Measurements from ENCODE around the gene ZNF236.
"Not testable (repeated sequence)": the region's sequence is repeated elsewhere in the genome, so short reads cannot be mapped to it uniquely, and the experiment has no call there.

The ZNF236 gene

GRCh38 chr18:76988827-76989646 lies 166.7 kb downstream of the ZNF236 start:
- no peak for DNase-seq (ENCODE audit: low spot score)

DNA sequence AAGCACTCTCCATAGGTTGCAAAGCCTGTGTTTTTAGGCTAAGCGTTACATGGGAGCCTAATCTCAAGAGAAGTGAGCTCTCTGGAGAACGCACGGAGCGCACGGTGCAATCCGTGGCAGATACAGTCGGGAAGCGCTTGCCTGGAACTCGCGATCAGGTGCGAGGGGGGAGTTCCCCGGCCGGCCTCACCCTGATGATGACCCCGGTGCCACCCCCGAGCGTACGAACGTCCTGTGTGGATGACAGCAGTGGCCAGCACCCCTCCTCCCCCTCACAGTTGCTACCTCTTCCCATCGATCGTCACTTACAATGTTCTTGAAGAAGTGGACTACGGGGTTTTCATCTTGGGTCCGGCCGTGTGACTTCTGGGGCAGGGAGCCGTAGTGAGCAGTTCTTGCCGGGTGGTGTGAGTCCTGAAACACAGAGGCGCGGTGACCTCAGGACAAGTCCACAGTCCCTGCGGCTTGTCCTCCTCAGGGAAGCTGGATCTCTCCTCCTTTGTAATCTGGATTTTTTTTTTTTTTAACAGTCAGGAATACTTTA lies 167.4 kb downstream of the ZNF236 start:
- DNase-seq (ENCODE audit: low spot score) = no peak

DNA sequence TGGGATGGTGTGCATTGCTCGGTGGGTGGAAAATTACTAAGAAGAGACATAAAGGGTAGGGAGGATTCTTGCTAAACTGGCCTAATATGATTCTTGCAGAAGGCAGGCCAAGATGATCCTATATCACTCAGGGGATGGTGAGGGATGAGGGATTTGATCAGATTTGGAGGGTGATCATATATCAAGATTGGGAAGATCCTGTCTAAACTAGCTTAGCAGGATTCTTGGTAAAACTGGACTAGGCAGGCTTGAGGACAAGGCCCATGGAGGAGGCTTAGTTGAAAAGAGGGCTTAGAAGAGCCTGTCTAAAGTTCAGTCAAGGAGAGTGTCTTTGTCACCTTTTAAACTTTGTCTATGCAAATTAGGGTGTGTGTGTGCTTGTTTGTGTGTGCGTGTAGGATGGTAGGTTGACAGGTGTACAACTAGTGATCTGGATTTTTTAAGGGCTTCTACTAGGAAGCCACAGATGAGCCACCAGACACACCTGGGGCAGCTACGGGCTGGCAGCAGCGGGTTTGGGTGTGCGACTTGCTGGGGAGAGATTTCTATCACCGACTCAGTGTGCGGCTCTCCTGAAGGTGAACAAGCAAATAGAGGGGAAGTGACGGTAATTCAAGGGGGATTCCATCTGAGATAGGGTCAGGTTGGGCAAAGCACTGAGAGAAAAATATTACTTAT lies 168.1 kb downstream of the ZNF236 start:
- not testable (repeated sequence) for DNase-seq (ENCODE audit: low spot score)

GRCh38 chr18:76991021-76991688 lies 168.8 kb downstream of the ZNF236 start:
- DNase-seq (ENCODE audit: low spot score) = no peak

GRCh38 chr18:76992226-76993084 lies 170.1 kb downstream of the ZNF236 start:
- DNase-seq (ENCODE audit: low spot score) = no peak

GRCh38 chr18:76993085-76993382 lies 170.7 kb downstream of the ZNF236 start:
- no peak for DNase-seq (ENCODE audit: low spot score)

- no peak for DNase-seq (ENCODE audit: low spot score)
Measured at GRCh38 chr18:76993573-76993972, 171.2 kb downstream of the ZNF236 start.

- no peak for DNase-seq (ENCODE audit: low spot score)
Measured at GRCh38 chr18:76994086-76994654, 171.8 kb downstream of the ZNF236 start.

DNA sequence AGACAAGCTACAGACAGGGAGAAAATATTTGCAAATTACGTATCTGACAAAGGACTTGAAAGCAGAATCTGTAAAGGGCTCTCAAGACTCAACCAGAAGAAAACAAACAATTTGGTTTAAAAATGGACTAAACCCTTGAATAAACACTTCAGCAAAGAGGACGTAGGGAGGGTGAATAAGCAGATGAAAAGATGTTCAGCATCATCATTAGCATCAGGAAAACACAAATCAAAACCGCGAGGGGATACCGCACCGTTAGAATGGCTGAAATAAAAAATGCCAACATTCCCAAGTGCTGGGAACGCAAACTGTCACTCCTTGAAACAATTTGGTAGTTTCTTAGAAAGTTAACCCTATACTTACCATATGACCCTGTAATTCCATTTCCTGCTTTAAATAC lies 173.5 kb downstream of the ZNF236 start:
- no peak for DNase-seq (ENCODE audit: low spot score)

- no peak for DNase-seq (ENCODE audit: low spot score)
Measured at GRCh38 chr18:76996429-76996828, 174.1 kb downstream of the ZNF236 start.

DNA sequence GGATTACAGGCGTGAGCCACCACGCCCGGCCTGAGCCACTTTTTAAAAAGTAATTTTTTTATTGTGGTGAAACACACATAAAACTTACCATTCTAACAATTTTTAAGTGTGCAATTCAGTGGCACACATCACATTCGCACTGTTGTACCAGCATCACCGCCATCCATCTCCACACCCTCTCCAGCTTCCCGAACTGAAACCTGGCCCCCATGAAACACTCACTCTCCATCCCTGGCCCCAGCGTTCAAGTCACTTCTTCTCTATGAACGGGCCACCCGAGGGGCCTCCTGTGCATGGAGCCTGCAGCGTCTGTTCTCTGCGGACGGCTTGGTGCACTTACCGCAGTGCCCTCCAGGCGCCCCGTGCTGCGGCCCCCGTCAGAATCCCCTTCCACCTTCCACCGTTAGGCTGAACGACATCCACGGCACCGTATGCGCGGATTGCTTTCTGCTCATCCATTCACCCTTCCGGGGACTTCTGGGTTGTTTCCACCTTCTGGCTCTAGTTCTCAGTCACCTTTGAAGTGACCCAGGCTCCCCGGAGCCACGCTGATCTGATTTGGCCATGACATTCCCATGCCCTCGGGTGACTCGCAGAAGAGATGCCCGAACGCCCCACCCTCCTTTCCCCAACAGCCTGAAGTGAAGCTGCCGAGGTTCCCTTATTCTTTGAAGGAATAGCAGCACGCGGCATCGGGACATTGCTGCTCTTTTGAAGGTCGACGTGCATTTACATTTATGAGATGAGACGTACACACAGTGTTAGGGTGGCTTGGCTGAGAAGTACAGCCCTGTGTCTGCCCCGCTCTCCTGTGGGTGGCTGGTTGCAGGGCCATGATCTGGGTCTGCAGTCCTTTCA lies 175.8 kb downstream of the ZNF236 start:
- DNase-seq (ENCODE audit: low spot score) = no peak

GRCh38 chr18:76999077-76999476 lies 176.7 kb downstream of the ZNF236 start:
- no peak for DNase-seq (ENCODE audit: low spot score)

GRCh38 chr18:77000527-77000926 lies 178.2 kb downstream of the ZNF236 start:
- peak; percentile 32 for DNase-seq (ENCODE audit: low spot score)

DNA sequence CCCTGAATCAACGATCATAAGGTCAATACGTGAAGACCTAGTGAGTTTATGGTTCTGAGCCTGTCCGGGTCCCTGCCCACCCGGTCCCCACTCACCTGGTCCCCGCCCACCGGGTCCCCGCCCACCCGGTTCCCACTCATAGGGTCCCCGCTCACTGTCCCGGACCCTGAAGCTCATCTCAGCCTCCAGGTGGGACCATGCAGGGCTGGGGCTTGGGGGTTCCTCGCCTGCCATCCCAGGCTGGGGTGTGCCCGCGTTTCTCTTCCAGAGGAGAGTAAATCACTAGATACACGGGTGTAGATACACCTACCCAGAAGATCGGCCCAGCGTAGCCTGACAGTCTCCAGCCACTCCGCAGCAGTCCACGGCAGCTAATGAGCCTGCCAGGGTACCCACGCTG lies 178.7 kb downstream of the ZNF236 start:
- DNase-seq (ENCODE audit: low spot score) = no peak

- no peak for DNase-seq (ENCODE audit: low spot score)
Measured at GRCh38 chr18:77001979-77002378, 179.6 kb downstream of the ZNF236 start.

DNA sequence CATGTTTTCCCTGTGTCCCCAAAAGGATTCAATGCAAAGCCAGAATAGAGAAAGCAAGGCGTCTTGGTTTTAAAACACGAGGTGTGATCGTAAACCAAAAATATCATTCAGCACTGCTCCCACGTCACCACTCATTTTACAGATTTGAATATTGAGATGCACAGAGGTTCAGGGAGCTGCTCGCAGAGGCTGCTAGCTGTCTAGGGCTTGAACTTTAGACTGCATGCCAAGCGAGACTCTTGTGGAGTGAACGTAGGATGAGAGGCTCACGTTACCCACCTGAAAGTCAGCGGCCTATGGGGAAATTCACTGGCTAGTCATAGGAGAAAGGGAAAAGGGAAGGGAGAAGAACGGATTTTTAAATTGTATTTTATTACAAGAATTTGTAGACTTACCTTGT lies 180.1 kb downstream of the ZNF236 start:
- no peak for DNase-seq (ENCODE audit: low spot score)

DNA sequence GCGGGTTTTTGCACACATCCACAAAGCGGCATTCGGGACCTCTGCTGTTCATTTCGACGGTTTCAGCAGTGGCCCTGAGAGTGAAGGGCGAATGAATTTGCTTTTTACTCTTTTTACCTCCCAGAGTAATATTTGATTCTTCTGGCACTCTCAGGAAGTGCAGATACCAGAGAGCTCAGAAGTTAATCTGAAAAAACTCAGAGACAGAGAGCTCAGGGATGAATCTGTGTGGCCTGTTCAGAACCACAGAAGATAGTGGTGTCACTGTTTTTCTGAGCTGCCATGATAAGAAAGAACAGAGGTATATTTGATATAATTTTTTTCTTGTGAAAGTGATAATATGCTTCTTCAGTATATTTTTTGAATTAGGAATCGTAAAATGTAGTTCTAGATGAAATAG lies 181.0 kb downstream of the ZNF236 start:
- DNase-seq (ENCODE audit: low spot score) = no peak

DNA sequence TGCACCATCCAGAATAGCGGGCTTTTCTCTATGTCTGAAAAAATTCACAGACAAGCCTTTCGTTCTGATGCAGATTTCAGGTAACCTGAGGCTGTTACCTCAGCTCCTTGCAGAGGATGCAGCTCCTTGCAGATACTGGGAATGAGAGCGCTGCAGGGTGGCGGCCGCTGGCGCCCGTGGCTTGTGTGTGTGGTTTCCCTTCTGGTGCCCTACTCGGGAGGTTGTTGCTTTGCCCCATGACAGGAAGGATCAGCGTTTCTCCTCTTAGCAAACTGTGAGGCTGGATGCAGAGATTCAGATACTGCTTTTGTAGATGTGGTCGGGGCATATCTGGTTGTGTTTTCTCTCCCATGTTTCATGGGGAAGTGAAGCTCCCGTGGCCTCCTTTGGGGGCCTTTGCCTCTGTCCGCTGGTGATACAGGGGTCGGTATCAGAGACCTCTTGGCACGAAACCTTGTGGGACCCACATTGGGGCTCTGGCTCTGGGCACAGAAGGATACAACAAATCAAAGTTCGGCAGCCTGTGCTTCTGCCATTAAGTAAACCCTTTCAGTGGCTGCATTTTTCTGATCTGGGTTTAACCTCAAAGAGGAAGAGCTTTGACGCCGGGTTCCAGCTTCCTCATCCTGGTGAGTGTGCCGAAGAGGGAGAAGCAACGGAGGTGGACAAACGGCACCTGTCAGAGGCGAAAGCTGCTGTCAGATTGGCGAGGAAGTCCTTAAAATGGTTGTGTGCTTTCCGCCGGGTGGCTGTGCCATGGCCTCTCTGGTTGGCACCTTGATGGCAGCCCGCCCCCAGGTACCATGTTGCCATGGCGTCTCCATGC lies 182.4 kb downstream of the ZNF236 start:
- DNase-seq (ENCODE audit: low spot score) = no peak

- DNase-seq (ENCODE audit: low spot score) = no peak
Measured at GRCh38 chr18:77005651-77006195, 183.4 kb downstream of the ZNF236 start.
